WTC11 (cell line): ENCODE data around the gene COL17A1. TPM values are rescaled to one million over a fixed set of nuclear protein-coding genes. Genes with fewer than 3 reads are reported as not detected.

Experiments
- ATAC-seq: fragments of 200-7000 bp; cut with Tn5 transposase; 2 replicates; pipeline ENCODE4 v1.10.0; 2021; ENCODE audit warnings: mild to moderate bottlenecking, moderate library complexity
- CTCF ChIA-PET: fragments of 300-600 bp; sonication (Branson Sonifier 250); formaldehyde crosslinking; loops from one replicate; lab custom pipeline; 2021; ENCODE audit warnings: antibody characterized with exemption; lab: Charles Lee
- POLR2A ChIA-PET: fragments of 350-600 bp; sonication (Branson Sonifier 250); formaldehyde crosslinking; loops from one replicate; lab custom pipeline; 2021; ENCODE audit warnings: antibody characterized with exemption; lab: Charles Lee
- DNase-seq: peaks from one replicate; pipeline ENCODE4 v3.0.0; 2021; ENCODE audit warnings: low spot score
- H3K27ac Mint-ChIP-seq: 2 replicates; pipeline ENCODE4 v1.8.0; 2021; ENCODE audit warnings: mixed read lengths
- H3K27me3 Mint-ChIP-seq: 2 replicates; pipeline ENCODE4 v1.8.0; 2021; ENCODE audit warnings: low read depth, mild to moderate bottlenecking, moderate library complexity, mixed read lengths
- H3K36me3 Mint-ChIP-seq: 2 replicates; pipeline ENCODE4 v1.8.0; 2021; ENCODE audit warnings: mixed read lengths
- H3K4me1 Mint-ChIP-seq: 2 replicates; pipeline ENCODE4 v1.8.0; 2022; ENCODE audit warnings: mixed read lengths
- H3K4me3 Mint-ChIP-seq: 2 replicates; pipeline ENCODE4 v1.8.0; 2021; ENCODE audit warnings: mild to moderate bottlenecking, moderate library complexity, mixed read lengths
- H3K9me3 Mint-ChIP-seq: 2 replicates; pipeline ENCODE4 v1.8.0; 2021; ENCODE audit warnings: mixed read lengths
- CREM ChIP-seq: sonication (generic); formaldehyde crosslinking; IDR thresholded peaks from 2 replicates; pipeline ENCODE4 v1.8.1; 2022; ENCODE audit warnings: mild to moderate bottlenecking, missing genetic modification reagents, moderate library complexity
- ELF4 ChIP-seq: sonication (generic); formaldehyde crosslinking; IDR thresholded peaks from 2 replicates; pipeline ENCODE4 v1.8.1; 2022; ENCODE audit warnings: low read depth, mild to moderate bottlenecking, moderate library complexity, missing genetic modification reagents
- ESRRA ChIP-seq: sonication (generic); formaldehyde crosslinking; IDR thresholded peaks from 2 replicates; pipeline ENCODE4 v1.8.1; 2022; ENCODE audit warnings: mild to moderate bottlenecking, missing genetic modification reagents, borderline replicate concordance
- GABPB1 ChIP-seq: sonication (generic); formaldehyde crosslinking; IDR thresholded peaks from 2 replicates; pipeline ENCODE4 v1.8.1; 2023; ENCODE audit warnings: mild to moderate bottlenecking, missing genetic modification reagents
- NFYB ChIP-seq: sonication (generic); formaldehyde crosslinking; conservative IDR thresholded peaks from 2 replicates; pipeline ENCODE4 v1.8.0; 2022; ENCODE audit warnings: low read depth, missing genetic modification reagents
- NR1H2 ChIP-seq: sonication (generic); formaldehyde crosslinking; IDR thresholded peaks from 2 replicates; pipeline ENCODE4 v1.9.0; 2021; ENCODE audit warnings: mild to moderate bottlenecking, moderate library complexity, missing genetic modification reagents
- NR3C1 ChIP-seq: sonication (generic); formaldehyde crosslinking; conservative IDR thresholded peaks from 2 replicates; pipeline ENCODE4 v1.8.1; 2023; ENCODE audit warnings: low read depth, mild to moderate bottlenecking, missing genetic modification reagents
- TEAD1 ChIP-seq: sonication (generic); formaldehyde crosslinking; IDR thresholded peaks from 2 replicates; pipeline ENCODE4 v1.8.0; 2022; ENCODE audit warnings: mild to moderate bottlenecking, missing genetic modification reagents
- ZNF121 ChIP-seq: sonication (generic); formaldehyde crosslinking; IDR thresholded peaks from 2 replicates; pipeline ENCODE4 v1.8.0; 2023; ENCODE audit warnings: missing genetic modification reagents
- ZNF263 ChIP-seq: sonication (generic); formaldehyde crosslinking; IDR thresholded peaks from 2 replicates; pipeline ENCODE4 v1.8.1; 2022; ENCODE audit warnings: low read depth, mild to moderate bottlenecking, moderate library complexity, missing genetic modification reagents
- total RNA-seq: library from RNA; stranded (reverse); gene quantifications from 3 replicates; pipeline ENCODE4 v1.2.3, GENCODE V29; 2021
- TF ChIP-seq, protein P1 (sequence below): fragments of 250-450 bp; sonication (Bioruptor Pico); IDR thresholded peaks from 2 replicates; pipeline ENCODE4 v1.9.0; 2021; ENCODE audit warnings: mild to moderate bottlenecking
- TF ChIP-seq, protein P2 (sequence below): sonication (generic); formaldehyde crosslinking; IDR thresholded peaks from 2 replicates; pipeline ENCODE4 v1.8.1; 2022; ENCODE audit warnings: mild to moderate bottlenecking, missing genetic modification reagents, moderate library complexity, borderline replicate concordance
- TF ChIP-seq, protein P3 (sequence below): sonication (generic); formaldehyde crosslinking; IDR thresholded peaks from 2 replicates; pipeline ENCODE4 v1.8.0; 2023; ENCODE audit warnings: missing genetic modification reagents
- TF ChIP-seq, protein P4 (sequence below): fragments of 200-600 bp; IDR thresholded peaks from 2 replicates; pipeline ENCODE4 v1.8.0; 2022; ENCODE audit warnings: antibody characterized with exemption
- TF ChIP-seq, protein P5 (sequence below): sonication (generic); formaldehyde crosslinking; IDR thresholded peaks from 2 replicates; pipeline ENCODE4 v1.8.1; 2023; ENCODE audit warnings: mild to moderate bottlenecking, missing genetic modification reagents, moderate library complexity
- TF ChIP-seq, protein P6 (sequence below): sonication (generic); formaldehyde crosslinking; IDR thresholded peaks from 2 replicates; pipeline ENCODE4 v1.8.1; 2023; ENCODE audit warnings: mild to moderate bottlenecking, missing genetic modification reagents, borderline replicate concordance
- TF ChIP-seq, protein P7 (sequence below): sonication (generic); formaldehyde crosslinking; IDR thresholded peaks from 2 replicates; pipeline ENCODE4 v1.8.1; 2023; ENCODE audit warnings: mild to moderate bottlenecking, moderate library complexity, missing genetic modification reagents
- TF ChIP-seq, protein P8 (sequence below): sonication (generic); formaldehyde crosslinking; IDR thresholded peaks from 2 replicates; pipeline ENCODE4 v1.8.0; 2023; ENCODE audit warnings: missing genetic modification reagents, mild to moderate bottlenecking, borderline replicate concordance

Gene COL17A1
- total RNA-seq, 1 experiment from 2014 or later, result 1.5 TPM

DNA sequence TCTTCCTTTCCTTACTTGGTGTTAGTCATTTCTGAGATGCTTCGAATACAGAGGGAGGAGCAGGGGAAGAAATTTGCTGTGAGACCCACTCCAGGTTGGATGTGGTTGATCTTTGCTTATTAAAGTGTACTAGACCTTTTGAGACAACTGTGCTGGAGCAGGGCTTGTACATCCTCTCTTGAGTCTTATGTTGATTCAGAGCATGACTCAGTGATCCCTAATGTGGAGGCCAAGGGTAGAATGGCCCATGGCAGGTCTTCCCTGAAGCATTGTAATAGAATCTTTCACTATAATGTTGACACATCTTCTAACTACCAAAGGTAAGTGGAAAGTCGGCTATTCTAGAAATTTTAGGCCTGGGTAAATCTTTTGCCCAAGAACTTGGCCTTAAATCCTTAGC lies 19.2 kb upstream of the COL17A1 start:
- ATAC-seq (no peak), DNase-seq (no peak)
- no peaks in the 10 kb centered on the region for H3K9me3 Mint-ChIP-seq
- TF ChIP-seq, protein P1, sequence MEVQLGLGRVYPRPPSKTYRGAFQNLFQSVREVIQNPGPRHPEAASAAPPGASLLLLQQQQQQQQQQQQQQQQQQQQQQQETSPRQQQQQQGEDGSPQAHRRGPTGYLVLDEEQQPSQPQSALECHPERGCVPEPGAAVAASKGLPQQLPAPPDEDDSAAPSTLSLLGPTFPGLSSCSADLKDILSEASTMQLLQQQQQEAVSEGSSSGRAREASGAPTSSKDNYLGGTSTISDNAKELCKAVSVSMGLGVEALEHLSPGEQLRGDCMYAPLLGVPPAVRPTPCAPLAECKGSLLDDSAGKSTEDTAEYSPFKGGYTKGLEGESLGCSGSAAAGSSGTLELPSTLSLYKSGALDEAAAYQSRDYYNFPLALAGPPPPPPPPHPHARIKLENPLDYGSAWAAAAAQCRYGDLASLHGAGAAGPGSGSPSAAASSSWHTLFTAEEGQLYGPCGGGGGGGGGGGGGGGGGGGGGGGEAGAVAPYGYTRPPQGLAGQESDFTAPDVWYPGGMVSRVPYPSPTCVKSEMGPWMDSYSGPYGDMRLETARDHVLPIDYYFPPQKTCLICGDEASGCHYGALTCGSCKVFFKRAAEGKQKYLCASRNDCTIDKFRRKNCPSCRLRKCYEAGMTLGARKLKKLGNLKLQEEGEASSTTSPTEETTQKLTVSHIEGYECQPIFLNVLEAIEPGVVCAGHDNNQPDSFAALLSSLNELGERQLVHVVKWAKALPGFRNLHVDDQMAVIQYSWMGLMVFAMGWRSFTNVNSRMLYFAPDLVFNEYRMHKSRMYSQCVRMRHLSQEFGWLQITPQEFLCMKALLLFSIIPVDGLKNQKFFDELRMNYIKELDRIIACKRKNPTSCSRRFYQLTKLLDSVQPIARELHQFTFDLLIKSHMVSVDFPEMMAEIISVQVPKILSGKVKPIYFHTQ, result no peak
- TF ChIP-seq, protein P2, sequence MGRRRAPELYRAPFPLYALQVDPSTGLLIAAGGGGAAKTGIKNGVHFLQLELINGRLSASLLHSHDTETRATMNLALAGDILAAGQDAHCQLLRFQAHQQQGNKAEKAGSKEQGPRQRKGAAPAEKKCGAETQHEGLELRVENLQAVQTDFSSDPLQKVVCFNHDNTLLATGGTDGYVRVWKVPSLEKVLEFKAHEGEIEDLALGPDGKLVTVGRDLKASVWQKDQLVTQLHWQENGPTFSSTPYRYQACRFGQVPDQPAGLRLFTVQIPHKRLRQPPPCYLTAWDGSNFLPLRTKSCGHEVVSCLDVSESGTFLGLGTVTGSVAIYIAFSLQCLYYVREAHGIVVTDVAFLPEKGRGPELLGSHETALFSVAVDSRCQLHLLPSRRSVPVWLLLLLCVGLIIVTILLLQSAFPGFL (CRISPR knock-in tag), result no peak
- TF ChIP-seq ELF4 (CRISPR knock-in tag), result no peak
- TF ChIP-seq, protein P3, sequence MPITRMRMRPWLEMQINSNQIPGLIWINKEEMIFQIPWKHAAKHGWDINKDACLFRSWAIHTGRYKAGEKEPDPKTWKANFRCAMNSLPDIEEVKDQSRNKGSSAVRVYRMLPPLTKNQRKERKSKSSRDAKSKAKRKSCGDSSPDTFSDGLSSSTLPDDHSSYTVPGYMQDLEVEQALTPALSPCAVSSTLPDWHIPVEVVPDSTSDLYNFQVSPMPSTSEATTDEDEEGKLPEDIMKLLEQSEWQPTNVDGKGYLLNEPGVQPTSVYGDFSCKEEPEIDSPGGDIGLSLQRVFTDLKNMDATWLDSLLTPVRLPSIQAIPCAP (CRISPR knock-in tag), result no peak
- no peak for TF ChIP-seq NFYB (CRISPR knock-in tag)
- TF ChIP-seq, protein P4, sequence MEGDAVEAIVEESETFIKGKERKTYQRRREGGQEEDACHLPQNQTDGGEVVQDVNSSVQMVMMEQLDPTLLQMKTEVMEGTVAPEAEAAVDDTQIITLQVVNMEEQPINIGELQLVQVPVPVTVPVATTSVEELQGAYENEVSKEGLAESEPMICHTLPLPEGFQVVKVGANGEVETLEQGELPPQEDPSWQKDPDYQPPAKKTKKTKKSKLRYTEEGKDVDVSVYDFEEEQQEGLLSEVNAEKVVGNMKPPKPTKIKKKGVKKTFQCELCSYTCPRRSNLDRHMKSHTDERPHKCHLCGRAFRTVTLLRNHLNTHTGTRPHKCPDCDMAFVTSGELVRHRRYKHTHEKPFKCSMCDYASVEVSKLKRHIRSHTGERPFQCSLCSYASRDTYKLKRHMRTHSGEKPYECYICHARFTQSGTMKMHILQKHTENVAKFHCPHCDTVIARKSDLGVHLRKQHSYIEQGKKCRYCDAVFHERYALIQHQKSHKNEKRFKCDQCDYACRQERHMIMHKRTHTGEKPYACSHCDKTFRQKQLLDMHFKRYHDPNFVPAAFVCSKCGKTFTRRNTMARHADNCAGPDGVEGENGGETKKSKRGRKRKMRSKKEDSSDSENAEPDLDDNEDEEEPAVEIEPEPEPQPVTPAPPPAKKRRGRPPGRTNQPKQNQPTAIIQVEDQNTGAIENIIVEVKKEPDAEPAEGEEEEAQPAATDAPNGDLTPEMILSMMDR, result no peak
- TF ChIP-seq GABPB1 (CRISPR knock-in tag), result no peak
- TF ChIP-seq CREM (CRISPR knock-in tag), result no peak
- TF ChIP-seq, protein P5, sequence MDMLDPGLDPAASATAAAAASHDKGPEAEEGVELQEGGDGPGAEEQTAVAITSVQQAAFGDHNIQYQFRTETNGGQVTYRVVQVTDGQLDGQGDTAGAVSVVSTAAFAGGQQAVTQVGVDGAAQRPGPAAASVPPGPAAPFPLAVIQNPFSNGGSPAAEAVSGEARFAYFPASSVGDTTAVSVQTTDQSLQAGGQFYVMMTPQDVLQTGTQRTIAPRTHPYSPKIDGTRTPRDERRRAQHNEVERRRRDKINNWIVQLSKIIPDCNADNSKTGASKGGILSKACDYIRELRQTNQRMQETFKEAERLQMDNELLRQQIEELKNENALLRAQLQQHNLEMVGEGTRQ (CRISPR knock-in tag), result no peak
- no peak for TF ChIP-seq ZNF121
- no peak for TF ChIP-seq ESRRA (CRISPR knock-in tag)
- TF ChIP-seq, protein P6, sequence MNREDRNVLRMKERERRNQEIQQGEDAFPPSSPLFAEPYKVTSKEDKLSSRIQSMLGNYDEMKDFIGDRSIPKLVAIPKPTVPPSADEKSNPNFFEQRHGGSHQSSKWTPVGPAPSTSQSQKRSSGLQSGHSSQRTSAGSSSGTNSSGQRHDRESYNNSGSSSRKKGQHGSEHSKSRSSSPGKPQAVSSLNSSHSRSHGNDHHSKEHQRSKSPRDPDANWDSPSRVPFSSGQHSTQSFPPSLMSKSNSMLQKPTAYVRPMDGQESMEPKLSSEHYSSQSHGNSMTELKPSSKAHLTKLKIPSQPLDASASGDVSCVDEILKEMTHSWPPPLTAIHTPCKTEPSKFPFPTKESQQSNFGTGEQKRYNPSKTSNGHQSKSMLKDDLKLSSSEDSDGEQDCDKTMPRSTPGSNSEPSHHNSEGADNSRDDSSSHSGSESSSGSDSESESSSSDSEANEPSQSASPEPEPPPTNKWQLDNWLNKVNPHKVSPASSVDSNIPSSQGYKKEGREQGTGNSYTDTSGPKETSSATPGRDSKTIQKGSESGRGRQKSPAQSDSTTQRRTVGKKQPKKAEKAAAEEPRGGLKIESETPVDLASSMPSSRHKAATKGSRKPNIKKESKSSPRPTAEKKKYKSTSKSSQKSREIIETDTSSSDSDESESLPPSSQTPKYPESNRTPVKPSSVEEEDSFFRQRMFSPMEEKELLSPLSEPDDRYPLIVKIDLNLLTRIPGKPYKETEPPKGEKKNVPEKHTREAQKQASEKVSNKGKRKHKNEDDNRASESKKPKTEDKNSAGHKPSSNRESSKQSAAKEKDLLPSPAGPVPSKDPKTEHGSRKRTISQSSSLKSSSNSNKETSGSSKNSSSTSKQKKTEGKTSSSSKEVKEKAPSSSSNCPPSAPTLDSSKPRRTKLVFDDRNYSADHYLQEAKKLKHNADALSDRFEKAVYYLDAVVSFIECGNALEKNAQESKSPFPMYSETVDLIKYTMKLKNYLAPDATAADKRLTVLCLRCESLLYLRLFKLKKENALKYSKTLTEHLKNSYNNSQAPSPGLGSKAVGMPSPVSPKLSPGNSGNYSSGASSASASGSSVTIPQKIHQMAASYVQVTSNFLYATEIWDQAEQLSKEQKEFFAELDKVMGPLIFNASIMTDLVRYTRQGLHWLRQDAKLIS (CRISPR knock-in tag), result no peak
- TF ChIP-seq, protein P7, sequence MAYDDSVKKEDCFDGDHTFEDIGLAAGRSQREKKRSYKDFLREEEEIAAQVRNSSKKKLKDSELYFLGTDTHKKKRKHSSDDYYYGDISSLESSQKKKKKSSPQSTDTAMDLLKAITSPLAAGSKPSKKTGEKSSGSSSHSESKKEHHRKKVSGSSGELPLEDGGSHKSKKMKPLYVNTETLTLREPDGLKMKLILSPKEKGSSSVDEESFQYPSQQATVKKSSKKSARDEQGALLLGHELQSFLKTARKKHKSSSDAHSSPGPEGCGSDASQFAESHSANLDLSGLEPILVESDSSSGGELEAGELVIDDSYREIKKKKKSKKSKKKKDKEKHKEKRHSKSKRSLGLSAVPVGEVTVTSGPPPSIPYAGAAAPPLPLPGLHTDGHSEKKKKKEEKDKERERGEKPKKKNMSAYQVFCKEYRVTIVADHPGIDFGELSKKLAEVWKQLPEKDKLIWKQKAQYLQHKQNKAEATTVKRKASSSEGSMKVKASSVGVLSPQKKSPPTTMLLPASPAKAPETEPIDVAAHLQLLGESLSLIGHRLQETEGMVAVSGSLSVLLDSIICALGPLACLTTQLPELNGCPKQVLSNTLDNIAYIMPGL (CRISPR knock-in tag), result no peak
- TF ChIP-seq, protein P8, sequence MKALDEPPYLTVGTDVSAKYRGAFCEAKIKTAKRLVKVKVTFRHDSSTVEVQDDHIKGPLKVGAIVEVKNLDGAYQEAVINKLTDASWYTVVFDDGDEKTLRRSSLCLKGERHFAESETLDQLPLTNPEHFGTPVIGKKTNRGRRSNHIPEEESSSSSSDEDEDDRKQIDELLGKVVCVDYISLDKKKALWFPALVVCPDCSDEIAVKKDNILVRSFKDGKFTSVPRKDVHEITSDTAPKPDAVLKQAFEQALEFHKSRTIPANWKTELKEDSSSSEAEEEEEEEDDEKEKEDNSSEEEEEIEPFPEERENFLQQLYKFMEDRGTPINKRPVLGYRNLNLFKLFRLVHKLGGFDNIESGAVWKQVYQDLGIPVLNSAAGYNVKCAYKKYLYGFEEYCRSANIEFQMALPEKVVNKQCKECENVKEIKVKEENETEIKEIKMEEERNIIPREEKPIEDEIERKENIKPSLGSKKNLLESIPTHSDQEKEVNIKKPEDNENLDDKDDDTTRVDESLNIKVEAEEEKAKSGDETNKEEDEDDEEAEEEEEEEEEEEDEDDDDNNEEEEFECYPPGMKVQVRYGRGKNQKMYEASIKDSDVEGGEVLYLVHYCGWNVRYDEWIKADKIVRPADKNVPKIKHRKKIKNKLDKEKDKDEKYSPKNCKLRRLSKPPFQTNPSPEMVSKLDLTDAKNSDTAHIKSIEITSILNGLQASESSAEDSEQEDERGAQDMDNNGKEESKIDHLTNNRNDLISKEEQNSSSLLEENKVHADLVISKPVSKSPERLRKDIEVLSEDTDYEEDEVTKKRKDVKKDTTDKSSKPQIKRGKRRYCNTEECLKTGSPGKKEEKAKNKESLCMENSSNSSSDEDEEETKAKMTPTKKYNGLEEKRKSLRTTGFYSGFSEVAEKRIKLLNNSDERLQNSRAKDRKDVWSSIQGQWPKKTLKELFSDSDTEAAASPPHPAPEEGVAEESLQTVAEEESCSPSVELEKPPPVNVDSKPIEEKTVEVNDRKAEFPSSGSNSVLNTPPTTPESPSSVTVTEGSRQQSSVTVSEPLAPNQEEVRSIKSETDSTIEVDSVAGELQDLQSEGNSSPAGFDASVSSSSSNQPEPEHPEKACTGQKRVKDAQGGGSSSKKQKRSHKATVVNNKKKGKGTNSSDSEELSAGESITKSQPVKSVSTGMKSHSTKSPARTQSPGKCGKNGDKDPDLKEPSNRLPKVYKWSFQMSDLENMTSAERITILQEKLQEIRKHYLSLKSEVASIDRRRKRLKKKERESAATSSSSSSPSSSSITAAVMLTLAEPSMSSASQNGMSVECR (CRISPR knock-in tag), result no peak
- TF ChIP-seq NR1H2 (CRISPR knock-in tag), result no peak
- no peak for TF ChIP-seq NR3C1 (CRISPR knock-in tag)
- TF ChIP-seq TEAD1 (CRISPR knock-in tag), result no peak
- no peak for TF ChIP-seq ZNF263 (CRISPR knock-in tag)
- TF ChIP-seq, all 79 proteins: peak for 0
- H3K36me3 Mint-ChIP-seq, result no peaks in the 10 kb centered on the region
- no peak overlapping the region for H3K4me3 Mint-ChIP-seq
- ChIA-PET CTCF (interaction anchor here (1.2 kb wide), 1 partner anchor 17 kb away, joined by 4 read pairs; the partner anchor contains the start of gene SFR1), POLR2A (no interaction called here)
- H3K27me3 Mint-ChIP-seq, result no peaks in the 10 kb centered on the region
- no peak overlapping the region for H3K27ac Mint-ChIP-seq
- peaks cover 15% of the 10 kb centered on the region for H3K4me1 Mint-ChIP-seq
